Measurements from ENCODE around the gene STARD8.
"Not testable (repeated sequence)": the region's sequence is repeated elsewhere in the genome, so short reads cannot be mapped to it uniquely, and the experiment has no call there.

Gene STARD8

GRCh38 chrX:68656473-68656872, 9.0 kb downstream of the STARD8 start:
- DNase-seq (ENCODE audit: low spot score), result not testable (repeated sequence)

DNA sequence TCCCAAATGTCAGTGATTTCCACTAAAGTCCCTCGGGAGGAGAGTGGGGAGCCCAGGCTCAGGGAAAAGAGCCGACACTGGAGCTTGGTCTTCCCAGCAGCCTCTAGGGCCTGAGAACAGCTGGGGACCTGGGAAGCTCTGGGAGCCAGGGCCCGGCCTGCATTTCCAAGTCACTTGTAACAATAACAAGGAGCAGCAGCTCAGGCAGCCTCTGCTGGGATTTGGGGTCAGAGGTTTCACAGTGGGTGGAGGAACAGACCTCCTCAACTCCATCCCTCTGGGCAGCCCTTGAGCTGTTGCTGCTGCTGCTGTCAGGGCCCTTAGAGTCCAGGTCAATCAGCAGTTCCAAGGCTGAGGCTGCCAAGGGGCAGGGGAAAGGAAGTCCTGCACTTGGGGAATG, 11.1 kb downstream of the STARD8 start:
- DNase-seq (ENCODE audit: low spot score), result no peak

DNA sequence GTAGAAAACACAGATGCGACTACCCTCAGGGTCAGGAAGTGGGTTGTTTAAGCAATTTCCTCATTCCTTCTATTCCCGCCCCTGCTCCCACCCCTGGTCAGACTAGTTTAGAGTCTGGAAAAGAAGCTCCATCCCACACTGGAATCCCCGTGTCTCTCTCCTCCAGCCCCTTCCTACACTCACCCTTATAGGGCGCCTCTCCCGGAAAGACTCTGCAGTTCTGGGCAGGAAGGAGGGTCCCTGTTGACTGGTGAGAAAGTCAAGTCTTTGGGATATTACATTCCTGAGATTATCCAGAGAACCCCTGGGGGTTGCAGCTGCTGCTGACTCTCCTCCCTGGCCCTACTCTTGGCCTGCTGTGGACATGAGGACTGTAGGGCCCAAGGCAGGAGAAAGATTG, 11.9 kb downstream of the STARD8 start:
- DNase-seq (ENCODE audit: low spot score), result no peak

- DNase-seq (ENCODE audit: low spot score), result no peak
These were observed 12.3 kb downstream of the STARD8 start for GRCh38 chrX:68659786-68660185.

DNA sequence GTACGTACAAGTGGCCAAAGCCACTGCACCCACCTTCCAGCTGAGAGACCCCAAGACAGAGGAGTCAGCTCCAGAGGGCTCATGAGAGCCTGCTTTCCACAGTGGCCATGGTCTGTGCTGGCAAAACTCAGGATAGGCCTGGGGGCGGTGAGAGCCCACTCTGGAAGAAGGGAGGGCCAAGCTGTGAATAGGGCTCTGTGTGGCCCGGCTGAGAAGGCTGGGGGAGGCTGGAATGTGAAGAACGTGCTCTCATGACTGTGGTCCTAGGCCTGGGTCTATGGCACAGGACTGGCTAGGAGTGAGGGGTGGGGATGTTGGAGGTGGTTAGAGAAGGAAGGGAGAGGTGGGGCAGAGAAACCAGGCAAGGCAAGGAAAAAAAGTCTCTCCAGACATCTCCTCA, 13.3 kb downstream of the STARD8 start:
- DNase-seq (ENCODE audit: low spot score), result no peak

DNA sequence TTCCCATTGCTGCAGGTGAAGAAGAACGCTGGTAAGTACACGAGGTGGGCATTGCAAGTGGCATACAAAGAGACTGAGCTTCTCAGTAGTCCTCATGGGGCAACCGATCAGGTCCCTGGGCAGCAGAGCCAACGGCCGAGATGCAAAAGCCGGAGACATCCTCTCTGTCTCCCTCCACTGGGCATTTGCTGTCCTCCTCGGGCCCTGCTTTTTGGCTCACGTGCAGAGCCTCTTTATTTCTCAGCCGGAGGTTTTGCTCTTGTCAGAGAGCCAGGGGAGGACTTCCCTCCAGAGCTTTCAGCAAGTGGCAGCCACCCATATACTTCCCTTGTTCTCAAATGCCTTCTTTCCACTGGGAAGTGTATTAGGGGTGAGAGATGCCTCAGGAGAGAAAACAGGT, 18.0 kb downstream of the STARD8 start:
- DNase-seq (ENCODE audit: low spot score), result no peak

DNA sequence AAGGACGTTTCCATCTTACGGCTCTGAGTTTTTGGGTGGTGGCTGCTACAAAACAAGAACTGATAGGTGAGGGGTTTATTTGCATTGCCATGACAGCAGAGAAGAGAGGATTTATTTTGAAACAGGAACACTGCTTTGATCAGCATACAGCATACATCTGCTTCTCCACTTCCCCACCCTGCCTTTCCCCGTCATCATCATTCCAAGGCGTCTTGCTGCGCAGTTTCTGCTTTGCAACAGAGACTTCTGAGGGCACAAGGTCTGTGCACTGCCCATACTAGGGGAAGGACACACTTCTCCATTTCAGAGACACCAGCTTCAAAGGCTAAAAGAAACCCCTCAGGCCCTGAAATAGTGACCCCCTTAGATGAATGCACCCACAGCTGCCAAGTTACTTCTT, 19.1 kb downstream of the STARD8 start:
- peak; percentile 53 for DNase-seq (ENCODE audit: low spot score)

DNA sequence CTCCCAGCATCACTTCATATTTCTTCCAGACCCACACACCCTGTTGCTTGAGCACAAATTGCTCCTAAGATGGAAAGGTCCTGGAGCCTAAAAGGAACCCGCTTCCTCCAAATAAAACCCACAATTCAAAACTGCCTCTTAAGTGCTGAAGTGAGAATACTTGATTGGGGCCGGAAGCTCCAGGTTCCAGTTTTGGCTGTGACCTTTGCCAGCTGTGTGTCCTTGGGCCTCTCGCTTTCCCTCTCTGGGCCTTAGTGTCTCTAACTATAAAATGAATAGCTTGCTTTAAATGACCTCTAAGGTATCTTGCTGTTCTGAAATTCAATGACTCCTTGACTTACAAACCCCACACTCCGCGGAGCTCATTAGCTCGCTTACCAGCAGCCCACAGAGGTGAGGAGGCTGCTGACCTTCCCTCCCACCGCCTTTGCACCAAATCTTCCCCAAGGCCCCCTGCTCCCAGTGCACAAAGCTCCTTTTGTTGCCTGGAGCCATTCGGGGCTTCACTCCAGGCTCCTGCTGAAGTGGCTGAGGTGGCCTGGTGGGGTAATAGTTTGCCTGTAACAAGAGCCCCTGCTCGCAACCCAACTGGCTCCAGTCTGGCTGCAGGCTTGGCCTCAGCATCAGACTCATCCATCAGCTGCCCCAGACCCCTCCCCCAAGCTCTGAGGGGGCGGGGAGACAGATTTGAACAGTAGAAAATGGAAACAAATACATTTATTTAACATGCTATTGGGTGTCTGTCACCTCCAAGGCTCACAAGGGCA, 21.8 kb downstream of the STARD8 start:
- DNase-seq (ENCODE audit: low spot score), result no peak

DNA sequence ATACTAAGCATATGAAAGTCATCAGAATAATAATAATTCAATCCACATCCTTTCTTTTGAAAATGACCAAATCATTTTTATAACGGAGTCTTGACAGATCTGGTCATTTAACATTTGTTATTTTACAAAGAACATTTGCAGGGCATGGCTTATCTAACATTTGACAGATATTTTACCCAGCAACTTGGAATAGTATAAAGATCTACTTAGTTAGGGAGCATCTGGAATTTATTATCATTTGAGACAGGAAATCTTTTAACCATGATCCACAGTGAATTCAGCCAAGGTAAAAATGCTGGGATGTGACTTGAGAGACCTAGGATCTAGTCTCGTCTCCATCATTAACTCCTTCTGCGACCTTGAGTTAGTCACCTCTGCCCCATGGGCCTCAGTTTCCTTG, 22.4 kb downstream of the STARD8 start:
- DNase-seq (ENCODE audit: low spot score), result no peak

DNA sequence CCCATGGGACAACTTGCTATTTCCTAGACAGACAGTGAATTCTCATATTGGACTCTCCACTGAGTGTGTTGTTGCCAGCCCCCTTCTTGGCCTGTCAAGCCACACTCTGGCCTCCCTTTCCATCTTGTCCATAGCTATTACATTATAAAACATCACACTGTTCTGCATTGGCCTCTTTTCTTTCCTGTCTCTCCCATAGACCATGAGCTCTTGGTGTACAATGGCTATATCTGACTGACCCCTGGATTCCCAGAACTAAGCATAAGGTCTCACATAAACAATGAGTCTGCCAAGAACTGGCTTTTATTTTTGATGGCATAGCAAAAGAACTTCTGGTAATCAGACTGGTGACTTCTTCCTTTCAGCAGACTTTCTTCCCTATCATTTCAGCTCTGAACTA, 23.8 kb downstream of the STARD8 start:
- no peak for DNase-seq (ENCODE audit: low spot score)

DNA sequence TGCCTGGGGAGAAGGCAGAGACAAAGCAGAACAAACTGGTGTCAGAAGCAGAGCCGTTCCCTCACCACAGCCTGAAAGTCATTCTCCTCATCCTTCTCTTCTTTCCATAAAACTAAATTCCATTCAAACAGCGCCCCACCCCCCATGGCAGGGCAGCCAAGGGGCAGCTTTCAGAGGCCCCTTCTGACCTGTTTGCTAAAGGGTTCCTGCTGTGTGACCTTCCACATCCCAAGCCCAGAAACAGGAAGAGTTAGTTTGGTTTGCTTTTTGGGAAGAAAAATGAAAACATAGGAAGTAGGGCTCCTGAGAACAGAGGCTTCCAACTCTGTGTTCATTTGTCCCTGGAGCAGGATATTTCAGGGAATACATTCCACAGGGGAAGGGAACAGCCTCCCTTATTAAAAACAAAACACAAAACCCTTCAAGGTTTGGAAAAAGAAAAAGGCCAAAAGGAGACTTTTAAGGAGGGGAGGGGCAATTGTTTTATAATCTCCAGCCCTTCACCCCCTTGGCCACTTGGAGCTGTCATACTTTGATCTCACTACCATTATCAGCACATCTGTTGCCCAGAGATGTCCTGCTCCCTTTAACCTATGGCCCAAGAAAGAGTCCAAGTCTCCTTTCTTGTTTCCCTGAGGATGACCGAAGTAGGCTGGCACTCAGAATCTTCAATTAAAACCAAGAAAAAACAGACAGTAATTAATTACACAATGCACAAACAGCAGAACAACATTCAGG, 25.3 kb downstream of the STARD8 start:
- DNase-seq (ENCODE audit: low spot score), result no peak

- no peak for DNase-seq (ENCODE audit: low spot score)
These were observed 28.1 kb downstream of the STARD8 start for GRCh38 chrX:68675571-68675970.

DNA sequence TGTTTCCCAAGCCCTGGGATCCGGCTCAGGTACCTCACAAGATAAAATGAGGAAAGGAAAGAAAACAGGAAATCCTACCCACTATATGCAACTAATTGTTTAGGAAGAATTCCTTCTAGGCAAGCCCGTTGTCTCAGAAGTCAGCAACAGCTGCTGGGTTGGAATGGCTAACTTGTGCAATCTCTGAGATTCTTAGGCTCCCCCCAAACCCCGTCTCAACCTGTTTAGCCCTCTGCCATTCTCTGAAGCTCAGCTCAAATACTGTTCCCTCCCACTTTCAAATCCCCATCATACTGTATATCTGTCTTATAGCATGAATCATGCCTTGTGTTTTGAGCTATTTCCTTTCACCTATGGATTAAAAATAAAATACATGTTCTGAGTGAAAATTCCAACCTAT, 28.9 kb downstream of the STARD8 start:
- DNase-seq (ENCODE audit: low spot score), result no peak

- no peak for DNase-seq (ENCODE audit: low spot score)
These were observed 30.5 kb downstream of the STARD8 start for GRCh38 chrX:68677998-68678397.

DNA sequence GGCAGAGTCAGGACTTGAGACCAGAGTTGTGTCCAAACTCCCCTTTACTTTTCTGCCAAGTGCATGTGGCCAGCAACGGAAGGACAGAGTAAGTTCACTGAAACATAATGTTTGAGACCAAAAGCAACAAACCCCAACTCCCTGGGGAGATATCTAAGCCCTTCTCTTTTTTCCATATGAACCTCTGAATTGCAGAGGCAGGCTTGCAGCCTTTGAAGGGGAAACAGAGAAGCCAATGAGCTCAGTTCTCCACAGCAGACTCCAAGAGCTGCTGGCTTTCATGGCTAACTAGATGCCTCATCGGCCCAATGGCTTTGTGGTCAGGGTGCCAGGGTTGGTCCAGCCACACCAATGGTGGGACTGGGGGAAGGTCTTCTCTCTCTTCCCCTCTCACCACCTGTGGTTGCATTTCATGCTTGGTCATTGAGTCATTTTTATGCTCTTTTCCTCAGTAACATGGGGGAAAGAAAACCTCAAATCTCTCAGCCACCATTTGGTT, 34.0 kb downstream of the STARD8 start:
- no peak for DNase-seq (ENCODE audit: low spot score)

GRCh38 chrX:68682790-68683189, 35.3 kb downstream of the STARD8 start:
- DNase-seq (ENCODE audit: low spot score), result no peak

GRCh38 chrX:68683580-68683979, 36.1 kb downstream of the STARD8 start:
- DNase-seq (ENCODE audit: low spot score), result no peak

DNA sequence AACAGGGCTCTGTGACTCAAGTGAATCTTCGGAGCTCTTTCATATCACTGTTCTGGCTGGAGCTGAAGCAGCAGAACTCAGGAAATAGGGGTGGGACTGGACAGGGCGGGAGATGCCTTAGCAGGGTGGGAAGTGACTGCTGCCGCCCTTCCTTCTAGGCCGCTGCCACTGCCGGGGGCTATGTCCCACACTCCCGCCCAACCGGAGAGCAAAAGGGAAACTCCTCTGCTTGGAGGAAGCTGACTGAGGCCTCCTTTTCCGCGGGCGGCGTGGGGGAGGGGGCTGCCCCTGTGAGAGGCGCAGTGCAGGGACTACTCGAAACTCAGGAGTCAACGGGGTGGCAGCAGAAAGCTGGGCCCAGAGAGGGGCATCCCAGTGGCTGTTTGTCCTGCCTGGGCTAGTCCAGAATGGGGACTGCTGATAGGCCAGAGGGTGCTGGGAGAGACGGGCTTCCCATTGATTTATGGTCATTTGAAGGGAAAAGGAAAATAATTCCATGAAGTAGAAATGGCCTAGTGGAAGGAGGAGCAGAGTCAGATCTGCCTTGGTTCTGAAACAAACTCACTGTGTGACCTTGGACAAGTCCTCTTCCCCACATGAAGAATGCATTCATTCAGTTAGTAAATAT, 36.9 kb downstream of the STARD8 start:
- DNase-seq (ENCODE audit: low spot score), result no peak

- DNase-seq (ENCODE audit: low spot score), result no peak
These were observed 37.4 kb downstream of the STARD8 start for GRCh38 chrX:68684919-68685304.

- no peak for DNase-seq (ENCODE audit: low spot score)
These were observed 38.2 kb downstream of the STARD8 start for GRCh38 chrX:68685685-68686084.

- DNase-seq (ENCODE audit: low spot score), result no peak
These were observed 38.9 kb downstream of the STARD8 start for GRCh38 chrX:68686097-68686977.

DNA sequence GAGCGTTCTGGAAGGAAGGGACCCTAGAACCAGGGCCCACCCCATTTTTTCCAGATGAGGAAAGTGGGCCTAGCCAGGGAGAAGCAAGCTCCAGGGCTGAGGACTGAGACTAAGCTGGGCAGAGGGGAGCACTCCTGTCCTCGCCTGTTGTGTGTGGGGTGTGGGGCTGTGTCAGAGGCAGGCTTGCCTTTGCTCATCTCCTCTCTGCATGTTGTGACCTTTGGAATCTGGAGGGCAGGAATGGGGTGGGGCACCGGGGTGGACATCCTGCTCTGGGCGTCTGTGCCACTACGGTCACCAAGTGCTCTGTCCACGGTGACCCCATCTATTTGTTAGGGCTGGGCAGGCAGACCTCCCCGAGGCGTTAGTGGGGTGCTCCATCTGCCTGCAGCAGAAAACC, 41.5 kb downstream of the STARD8 start:
- DNase-seq (ENCODE audit: low spot score), result not testable (repeated sequence)
